Left ventricle myocardium superior (tissue), 1 donor: ENCODE results near the gene CERS1. TPM values are rescaled to one million over a fixed set of nuclear protein-coding genes. Genes with fewer than 3 reads are reported as not detected.

ENCODE experiments used
- ATAC-seq: fragments of 200-7000 bp; cut with Tn5 transposase; one replicate; pipeline ENCODE4 v1.9.1; 2020; ENCODE audit warnings: mild to moderate bottlenecking, moderate library complexity
- DNase-seq: peaks from one replicate; pipeline ENCODE4 v3.0.0-alpha.2; 2020
- intact Hi-C: fragments of 100-400 bp; cut with micrococcal nuclease; formaldehyde crosslinking; loops from one replicate; pipeline ENCODE4 v1.11.0; 2022
- total RNA-seq: library from RNA; stranded (reverse); fragmentation: NEBNext Ultra II Directional; extraction: Animal tissue kit (Norgen Biotek cat#: 25700); gene quantifications from one replicate; pipeline ENCODE4 v1.2.1, GENCODE V29; 2021
- donor health status: DM: no; HTN: yes; CAD: no; lungs with severe emphysema.

The CERS1 gene
- total RNA-seq, 1 donor from 2014 or later = 0.42 TPM

DNA sequence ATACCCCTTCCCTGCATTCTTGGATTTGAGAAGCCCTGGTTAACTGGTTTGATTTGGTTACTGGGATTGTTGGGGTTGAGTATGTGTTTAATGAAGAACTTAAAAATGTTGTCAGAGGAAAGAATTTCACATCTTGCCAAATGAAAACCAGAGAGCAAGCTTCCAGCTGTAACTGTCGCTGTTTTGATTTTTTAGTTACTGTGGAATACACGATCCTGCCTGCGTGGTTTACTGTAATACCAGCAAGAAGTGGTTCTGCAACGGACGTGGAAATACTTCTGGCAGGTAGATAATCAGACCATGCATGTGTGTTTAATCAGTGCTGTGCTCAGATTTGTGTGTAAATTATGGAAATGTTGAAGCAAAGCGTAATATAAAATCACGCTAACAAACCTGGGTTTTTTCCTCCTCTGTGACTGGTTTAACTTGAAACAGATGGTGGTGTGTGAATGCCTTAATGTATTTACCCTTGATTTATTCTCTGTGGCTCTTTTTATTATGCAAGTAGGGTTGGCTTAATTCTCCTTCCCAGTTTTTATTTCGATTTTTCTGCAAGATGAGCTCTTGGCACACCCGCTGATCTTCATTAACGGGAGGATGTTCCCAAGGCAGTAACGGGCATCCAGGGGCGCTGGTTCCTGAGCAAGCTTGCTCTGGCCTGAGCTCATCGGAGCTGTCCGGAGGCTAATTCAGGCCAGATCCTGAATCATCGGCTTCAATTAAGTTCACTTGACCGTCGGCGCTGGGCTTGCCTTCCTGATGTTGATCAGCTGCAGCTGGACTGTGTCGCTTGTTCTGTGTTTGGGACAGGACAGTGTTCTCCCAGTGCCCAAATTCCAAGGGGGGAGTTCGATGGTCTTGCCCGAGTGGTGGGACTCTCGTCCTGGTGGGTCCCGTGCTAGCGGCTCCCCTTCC is 48.2 kb downstream of the CERS1 start:
- intact Hi-C loops = loop anchor here (10.0 kb wide), 1 partner anchor 253 kb away; no protein-coding TSS in a partner anchor
- peak; percentile 56 for DNase-seq
- peak; percentile 32 for ATAC-seq

DNA sequence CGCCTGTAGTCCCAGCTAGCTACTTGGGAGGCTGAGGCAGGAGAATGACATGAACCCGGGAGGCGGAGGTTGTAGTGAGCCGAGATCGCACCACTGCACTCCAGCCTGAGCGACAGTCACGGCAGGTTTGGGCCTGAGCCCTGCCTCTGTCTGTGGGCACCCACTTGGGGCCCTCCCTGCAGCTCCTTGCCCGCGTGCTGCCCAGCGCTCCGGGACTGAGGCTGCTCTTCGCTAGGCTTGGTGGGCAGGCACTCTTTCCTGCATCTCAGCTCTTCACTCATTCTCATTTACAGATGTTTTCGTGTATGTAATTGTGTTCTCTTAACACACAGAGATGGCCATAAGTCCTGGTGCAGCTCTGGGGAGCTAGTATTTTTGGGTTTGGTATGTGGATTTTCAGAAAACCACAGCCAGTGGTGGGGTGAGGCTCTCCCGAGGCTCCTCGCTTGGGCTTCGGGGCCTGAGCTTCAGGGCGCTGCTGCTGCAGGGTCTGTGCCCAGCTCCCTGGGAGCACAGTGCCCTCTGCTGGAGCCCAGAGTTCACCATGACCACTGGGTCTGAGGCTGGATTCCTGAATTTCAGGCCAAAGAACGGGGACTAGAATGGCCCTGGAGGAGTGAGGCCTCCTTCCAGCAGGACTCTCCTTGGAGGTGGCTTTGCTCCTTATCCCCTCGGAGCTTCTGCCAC is 49.0 kb downstream of the CERS1 start:
- ATAC-seq (peak; percentile 81), DNase-seq (peak; percentile 90)
- intact Hi-C loops = loop anchor here (10.0 kb wide), 1 partner anchor 252 kb away; no protein-coding TSS in a partner anchor

DNA sequence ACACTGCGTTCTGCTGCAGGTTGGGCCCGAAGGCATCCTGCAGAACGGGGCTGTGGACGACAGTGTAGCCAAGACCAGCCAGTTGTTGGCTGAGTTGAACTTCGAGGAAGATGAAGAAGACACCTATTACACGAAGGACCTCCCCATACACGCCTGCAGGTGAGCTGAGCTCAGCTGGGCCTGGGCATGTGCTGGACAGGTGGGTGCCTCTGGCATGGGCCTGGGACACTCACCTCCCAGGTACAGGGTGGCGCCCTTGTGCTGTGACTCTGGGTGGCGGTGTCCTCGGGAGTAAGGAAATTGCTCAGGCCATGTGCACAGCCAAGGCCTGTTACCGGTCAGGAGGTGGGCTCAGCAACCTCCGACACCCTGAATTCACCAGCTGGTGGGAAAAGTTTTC is 50.0 kb downstream of the CERS1 start:
- DNase-seq = peak; percentile 17

DNA sequence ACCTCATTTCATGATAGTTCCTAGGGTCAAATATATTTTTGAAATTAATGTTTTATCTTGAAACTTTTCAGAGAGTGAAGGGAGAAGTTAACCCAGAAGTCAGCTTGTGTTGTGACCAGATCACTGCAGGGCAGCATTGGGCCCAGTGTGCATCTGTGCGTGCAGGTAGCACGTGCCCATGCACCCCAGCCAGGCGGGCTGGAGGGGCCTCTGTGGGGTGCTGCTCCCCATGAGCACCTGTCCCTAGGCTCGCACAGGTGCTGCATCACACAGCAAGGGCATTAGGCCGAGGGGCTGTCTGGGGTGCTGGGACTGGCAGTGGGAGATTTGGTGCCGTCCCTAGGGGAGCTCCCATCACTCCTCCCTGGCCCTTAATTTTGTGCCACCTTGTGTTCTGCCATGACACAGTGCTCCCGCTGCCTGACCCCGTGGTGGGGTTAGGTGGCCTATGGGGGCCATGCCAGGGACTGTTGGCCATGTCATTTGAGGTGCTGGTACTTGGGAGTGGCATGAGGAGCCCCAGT is 51.1 kb downstream of the CERS1 start:
- ATAC-seq (no peak), DNase-seq (peak; percentile 28)
- intact Hi-C loops = loop anchor here (10.0 kb wide), 1 partner anchor 250 kb away; no protein-coding TSS in a partner anchor

More for the DNA sequence above, 50.0 kb downstream of the CERS1 start:
- intact Hi-C loops = loop anchor here (10.0 kb wide), 1 partner anchor 251 kb away; no protein-coding TSS in a partner anchor
- ATAC-seq = no peak

DNA sequence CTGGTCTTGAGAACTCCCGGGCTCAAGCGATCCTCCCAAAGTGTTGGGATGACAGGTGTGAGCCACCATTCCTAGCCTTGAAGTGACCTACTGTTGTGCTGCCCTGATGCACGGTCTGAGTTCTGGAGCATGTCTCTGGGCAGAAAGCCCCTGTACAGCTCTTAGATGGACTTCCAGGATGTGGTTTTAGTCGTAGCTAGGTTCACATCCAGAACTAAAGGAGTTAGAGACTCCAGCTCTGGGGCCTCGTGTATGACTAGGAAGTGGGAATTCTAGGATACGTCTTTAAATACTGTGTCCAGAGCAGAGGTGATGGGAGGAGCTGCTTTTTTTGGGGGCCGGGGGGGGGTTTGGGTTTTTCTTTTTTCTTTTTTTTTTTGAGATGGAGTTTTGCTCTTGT is 52.0 kb downstream of the CERS1 start:
- no peak for ATAC-seq
- intact Hi-C loops = loop anchor here (10.0 kb wide), 1 partner anchor 249 kb away; no protein-coding TSS in a partner anchor
- DNase-seq = peak; percentile 2

DNA sequence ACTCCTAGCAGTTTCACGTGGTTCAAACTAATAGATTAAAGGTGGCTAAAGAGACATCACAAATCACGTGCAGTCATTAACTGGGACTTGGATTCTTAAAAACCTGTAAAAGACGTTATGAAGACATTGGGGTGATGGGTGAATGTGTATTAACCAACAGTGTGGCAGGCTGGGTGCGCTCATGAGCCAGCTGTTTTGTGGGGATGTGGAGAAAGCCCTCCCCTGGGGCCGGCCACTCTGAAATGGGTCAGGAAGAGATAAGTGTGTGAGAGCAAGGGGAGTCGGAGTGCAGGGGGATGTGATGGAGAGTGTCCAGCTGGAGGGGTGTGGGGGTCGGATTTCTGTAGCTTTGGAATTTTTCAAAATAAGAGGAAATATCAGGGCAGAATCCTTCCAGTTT is 53.8 kb downstream of the CERS1 start:
- ATAC-seq (peak; percentile 8), DNase-seq (peak; percentile 53)
- intact Hi-C loops = loop anchor here (10.0 kb wide), 1 partner anchor 247 kb away; no protein-coding TSS in a partner anchor

DNA sequence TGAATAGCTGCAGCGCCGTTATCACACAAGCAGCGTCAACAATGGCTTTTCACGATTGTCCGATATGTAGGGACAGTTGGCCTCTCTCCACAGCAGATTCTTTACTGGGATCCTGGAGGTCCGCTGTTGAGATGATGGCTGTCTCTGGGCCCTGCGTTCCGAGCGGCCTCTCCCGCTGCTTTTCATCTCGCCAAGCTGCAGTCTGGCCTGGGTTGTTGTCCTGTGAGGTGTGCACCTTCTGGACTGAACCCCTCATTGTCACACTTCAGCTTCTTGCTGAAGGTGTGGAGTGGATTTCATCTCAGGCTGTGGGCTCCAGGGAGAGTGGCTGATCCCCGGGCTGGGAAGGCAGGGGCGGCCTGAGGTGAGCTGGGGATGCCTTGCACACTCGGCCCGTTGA is 54.6 kb downstream of the CERS1 start:
- intact Hi-C loops = loop anchor here (10.0 kb wide), 1 partner anchor 247 kb away; no protein-coding TSS in a partner anchor
- DNase-seq (peak; percentile 9), ATAC-seq (no peak)

DNA sequence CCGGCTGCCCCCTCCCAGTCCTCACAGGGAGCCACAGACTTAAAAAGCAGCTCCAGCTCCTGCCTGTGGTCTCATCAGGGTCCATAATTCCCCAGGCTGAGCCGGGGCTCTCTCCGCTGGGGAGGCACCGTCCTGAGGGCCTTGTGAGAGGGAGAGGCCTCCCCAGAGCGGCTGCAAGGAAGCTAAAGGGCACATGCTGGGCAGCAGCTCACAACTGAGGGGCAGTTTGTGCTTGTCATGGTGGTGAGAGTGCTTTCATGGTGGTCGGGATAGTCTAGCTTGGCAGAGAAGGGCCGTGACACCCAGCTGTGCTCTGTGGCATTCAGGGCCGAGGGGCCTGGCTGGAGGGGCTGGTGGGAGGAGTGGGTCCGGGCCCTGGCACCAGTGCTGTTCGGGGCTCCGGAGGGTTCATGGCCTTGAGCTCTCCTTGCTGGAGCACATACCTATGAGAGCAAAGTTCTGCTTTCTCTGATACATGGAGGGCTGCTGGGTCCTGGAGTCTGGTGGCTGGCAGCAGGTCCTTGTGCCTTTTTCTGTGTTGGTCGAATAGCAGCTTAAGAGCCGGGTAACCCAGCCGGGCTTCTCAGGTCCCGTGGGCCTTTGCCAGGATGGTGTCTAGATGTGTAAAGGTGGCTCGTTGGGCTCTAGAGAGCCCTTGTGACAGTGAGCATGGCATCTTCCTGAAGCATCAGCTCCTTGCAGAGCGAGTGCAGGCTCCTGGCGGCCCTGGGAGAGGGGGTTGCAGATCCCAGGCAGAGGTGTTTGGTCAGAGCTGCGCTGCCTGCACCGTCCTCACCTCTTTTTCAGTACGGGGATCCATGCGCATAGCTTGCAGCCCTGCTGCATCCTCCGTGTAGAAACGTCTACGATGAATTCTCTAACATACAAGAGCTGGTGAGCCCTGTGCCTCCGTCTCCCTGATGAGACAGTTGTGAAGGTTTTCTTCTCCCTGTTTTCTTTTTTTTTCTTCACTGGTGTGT is 55.4 kb downstream of the CERS1 start:
- DNase-seq (peak; percentile 17), ATAC-seq (no peak)
- intact Hi-C loops = loop anchor here (10.0 kb wide), 1 partner anchor 246 kb away; no protein-coding TSS in a partner anchor

DNA sequence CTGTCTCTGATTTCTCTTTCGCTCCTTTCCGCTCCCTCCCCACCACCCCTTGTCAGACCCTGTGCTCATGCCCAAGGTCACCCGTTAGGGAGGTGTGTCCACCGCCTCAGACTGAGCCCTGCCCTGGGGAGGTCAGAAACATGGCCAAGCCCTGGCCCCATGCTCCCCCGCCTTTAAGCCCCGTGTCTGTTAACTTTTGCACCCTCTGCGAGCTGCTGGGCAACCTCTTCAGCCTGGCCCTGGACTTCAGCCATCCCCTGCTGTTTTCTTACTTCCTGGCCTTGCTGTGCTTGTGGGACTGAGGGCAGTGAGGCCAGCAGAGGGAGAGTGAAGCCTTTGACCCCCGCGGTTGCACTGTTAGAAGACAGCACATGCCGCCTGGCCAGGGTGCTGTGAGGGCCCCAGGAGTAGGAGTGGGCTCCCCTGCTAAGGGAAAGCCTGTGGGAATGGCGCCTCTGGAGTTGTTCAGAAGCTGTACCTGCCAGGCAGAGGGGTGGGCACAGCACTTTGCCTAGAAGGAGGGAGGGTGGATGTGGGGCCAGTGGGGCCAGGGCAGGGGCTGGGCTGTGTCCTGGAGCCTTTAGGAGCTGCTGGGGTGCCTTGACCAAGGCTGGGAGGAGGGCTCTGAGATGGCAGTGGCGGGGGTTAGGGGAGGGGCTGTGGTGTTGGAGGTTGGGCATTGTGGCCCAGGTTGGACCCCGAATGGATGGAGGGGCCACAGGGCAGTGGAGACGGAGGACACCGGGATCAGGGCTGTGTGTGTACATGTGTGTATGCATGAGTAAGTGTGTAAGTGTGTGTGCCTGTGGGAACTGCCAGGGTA is 56.3 kb downstream of the CERS1 start:
- intact Hi-C loops = loop anchor here (10.0 kb wide), 1 partner anchor 245 kb away; no protein-coding TSS in a partner anchor
- peak; percentile 32 for DNase-seq
- ATAC-seq = peak; percentile 23

DNA sequence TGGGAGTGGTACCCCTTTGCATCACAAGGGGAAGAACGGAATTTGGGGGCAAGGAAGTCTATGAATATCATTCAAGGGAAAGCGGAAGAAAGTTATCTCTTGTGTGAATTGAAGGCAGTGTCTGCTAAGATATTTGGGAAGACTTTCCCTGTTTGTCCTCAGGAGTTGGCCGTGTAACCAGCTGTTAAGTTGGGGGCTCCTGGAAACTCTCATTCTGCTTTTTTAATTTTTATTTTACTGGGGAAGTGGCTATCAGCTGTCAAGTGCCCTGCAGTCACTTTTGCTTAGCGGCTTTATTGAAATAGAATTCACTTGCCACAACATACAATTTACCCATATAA is 61.3 kb downstream of the CERS1 start:
- ATAC-seq (no peak), DNase-seq (no peak)
- intact Hi-C loops = no loop called here

DNA sequence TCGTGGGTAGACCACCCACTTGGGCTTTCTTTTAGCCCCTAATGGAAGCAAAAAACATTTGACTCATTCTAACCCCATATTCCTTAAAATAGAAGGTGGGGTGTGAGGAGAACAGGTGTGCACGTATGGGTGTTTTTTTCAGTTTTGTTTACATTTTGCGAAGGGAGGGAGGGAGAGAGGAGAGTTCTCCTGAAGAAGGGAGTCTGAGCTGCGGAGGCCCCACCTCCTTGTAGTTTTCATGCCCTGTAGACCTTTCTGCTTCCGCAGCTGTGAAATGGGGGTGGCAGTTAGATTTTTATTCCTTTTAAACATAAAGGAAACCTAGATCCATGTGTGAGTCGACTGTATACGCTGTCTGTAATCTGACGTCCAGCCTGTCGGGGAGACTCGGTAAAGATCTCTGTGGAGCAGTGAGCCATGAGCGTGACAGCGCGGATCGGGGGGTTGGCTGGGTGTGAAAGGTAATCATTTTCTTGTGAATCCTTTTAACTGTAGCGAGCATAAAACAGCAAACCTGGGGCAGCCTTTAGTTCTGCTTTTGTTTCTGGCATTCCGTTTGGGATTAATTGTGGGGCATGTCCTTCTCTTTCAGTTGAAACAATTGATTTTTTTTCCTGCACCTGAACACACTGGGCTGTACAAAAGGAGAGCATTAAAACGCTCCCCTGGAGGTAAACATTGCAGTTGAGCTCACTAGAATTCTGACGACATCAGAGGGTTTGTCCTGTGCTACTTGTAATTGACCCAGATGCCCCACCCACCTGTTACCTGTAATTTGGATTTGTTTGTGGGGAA is 61.9 kb downstream of the CERS1 start:
- ATAC-seq = no peak
- intact Hi-C loops = no loop called here
- DNase-seq = no peak

DNA sequence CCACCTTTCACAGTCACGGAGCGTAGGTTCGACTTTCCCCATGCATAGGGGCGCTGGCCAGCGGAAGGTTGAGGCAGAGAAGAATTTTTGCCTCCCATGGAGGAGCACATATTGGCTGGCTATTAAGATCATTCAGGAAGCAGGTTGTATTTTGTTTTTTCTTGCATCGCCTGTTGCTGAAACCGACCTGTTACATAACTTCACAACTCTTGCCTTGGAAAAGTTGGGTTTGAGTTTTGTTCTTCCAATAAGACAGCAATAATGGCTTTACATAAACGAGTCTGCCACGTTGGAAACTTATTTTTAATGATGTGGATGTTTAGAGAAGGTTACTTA is 62.8 kb downstream of the CERS1 start:
- intact Hi-C loops = no loop called here
- DNase-seq = no peak
- ATAC-seq = no peak

DNA sequence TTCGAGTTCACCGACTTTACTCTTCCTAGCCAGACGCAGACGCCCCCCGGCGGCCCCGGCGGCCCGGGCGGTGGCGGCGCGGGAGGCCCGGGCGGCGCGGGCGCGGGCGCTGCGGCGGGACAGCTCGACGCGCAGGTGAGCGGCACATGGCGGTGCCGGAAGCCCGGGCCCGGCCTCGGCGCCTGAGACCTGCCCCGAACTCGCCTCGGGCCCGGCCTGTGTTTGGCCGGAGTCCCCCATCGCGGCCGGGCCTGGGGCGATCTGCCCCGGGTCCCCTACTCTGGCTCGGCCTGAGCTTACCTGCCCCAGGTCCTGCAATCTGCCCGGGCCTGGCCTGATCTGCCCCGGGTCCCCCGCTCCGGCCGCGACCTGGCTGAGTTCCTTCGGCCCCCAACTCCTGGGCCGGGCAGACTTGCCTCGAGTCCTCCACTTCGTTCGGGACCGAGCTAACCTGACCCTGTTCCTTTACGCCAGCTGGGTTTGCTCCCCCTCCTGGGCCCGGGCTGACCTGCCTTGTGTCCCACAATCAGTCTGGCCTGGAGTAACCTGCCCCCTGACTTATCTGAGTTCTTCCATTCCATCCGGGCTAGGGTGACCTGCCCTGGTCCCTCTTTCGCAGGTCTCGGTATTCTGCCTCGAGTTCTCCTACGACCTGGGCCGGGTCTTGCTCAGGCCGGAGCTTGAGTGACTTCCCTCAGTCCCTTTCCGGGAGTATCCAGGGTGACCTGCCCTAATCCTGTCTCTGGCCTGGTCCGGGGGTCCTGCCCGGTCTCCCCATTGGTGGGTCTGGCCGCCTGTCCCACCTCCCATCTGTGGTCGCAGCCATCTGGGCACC is 63.4 kb downstream of the CERS1 start:
- ATAC-seq = peak; percentile 22
- DNase-seq = peak; percentile 45
- intact Hi-C loops = no loop called here

DNA sequence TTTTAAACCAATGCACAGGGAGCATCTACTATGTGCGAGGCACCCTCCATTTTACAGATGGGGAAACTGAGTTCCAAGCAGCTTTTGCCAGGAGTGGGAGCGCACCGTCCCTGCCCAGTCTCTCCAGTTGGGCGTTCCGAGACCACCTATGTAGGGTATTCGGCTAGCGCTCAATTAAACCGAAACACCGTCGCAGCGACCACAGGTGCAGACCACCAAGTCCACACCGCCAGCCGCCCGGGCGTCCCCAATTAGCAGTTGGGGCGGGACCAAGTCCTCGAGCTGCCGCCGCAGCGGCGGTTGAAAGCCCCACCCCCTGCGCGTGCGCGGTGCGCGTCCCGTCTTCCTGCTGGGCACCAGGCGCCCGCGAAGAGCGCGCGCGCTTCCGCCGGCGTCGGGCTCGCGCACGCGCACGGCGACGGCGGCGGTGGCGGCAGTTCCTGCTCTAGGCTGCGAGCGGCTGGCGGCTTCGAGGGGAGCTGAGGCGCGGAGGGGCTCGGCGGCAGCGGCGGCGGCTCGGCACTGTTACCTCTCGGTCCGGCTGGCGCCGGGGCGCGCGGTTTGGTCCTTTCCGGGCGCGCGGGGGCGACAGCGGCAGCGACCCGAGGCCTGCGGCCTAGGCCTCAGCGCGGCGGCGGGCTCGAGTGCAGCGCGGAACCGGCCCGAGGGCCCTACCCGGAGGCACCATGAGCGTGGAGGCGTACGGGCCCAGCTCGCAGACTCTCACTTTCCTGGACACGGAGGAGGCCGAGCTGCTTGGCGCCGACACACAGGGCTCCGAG is 64.2 kb downstream of the CERS1 start, which contains the start of gene UPF1:
Gene UPF1 (plus strand): TSS at position 436 of the 782 bp plus-strand sequence. CDS start 251 bp downstream, at position 687.
- ATAC-seq = peak; percentile 96
- intact Hi-C loops = no loop called here
- peak; percentile 97 for DNase-seq

DNA sequence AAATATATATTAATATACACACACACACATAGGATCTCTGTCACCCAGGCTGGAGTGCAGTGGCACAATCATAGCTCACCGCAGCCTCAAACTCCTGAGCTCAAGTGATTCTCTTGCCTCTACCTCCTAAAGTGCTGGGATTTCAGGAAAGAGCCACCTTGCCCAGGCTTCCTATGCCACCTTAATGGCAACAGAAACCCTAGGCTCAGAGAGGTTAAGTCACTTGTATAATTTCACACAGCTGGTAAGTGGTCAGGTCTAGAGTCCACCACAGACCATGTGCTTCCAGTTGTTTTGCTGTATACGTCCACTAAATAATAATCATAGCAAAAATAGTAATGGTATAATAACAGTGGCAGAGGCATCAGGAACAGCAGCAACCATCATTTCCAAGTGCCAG is 65.5 kb downstream of the CERS1 start:
- no peak for ATAC-seq
- intact Hi-C loops = no loop called here

More for the DNA sequence above, 65.5 kb downstream of the CERS1 start:
- DNase-seq = no peak
